HK-2 (cell line): Measurements from ENCODE around the gene KRT14.
"Not testable (repeated sequence)": the region's sequence is repeated elsewhere in the genome, so short reads cannot be mapped to it uniquely, and the experiment has no call there.

ENCODE experiments used
- DNase-seq: peaks from one replicate; pipeline ENCODE4 v3.0.0-alpha.2; 2018; ENCODE audit not compliant: unreplicated experiment

The KRT14 gene

GRCh38 chr17:41586863-41587495 is at the start of gene KRT14:
TSS of gene KRT14 (minus strand) at chr17:41586895. CDS start at chr17:41586834, 61 bp downstream.
- no peak for DNase-seq

- DNase-seq: no peak
Observed at GRCh38 chr17:41635121-41636097, 48.7 kb upstream of the KRT14 start.

GRCh38 chr17:41634639-41635038 is 47.9 kb upstream of the KRT14 start:
- DNase-seq: no peak

- no peak for DNase-seq
Observed at GRCh38 chr17:41633556-41634199, 47.0 kb upstream of the KRT14 start.

GRCh38 chr17:41632482-41633105 is 45.9 kb upstream of the KRT14 start:
- no peak for DNase-seq

- DNase-seq: no peak
Observed at GRCh38 chr17:41631898-41632285, 45.2 kb upstream of the KRT14 start.

- DNase-seq: no peak
Observed at GRCh38 chr17:41631025-41631897, 44.6 kb upstream of the KRT14 start.

- DNase-seq: no peak
Observed at GRCh38 chr17:41629826-41630670, 43.4 kb upstream of the KRT14 start.

GRCh38 chr17:41629316-41629715 is 42.6 kb upstream of the KRT14 start:
- no peak for DNase-seq

- DNase-seq: not testable (repeated sequence)
Observed at GRCh38 chr17:41628621-41629255, 42.0 kb upstream of the KRT14 start.

- DNase-seq: not testable (repeated sequence)
Observed at GRCh38 chr17:41628073-41628370, 41.3 kb upstream of the KRT14 start.

GRCh38 chr17:41627316-41628072 is 40.8 kb upstream of the KRT14 start:
- DNase-seq: no peak

GRCh38 chr17:41626914-41627295 is 40.2 kb upstream of the KRT14 start:
- DNase-seq: not testable (repeated sequence)

- not testable (repeated sequence) for DNase-seq
Observed at GRCh38 chr17:41626028-41626913, 39.6 kb upstream of the KRT14 start.

- no peak for DNase-seq
Observed at GRCh38 chr17:41625602-41626001, 38.9 kb upstream of the KRT14 start.

- DNase-seq: no peak
Observed at GRCh38 chr17:41624208-41625101, 37.8 kb upstream of the KRT14 start, which contains the start of gene KRT17. TSS of gene KRT17 (minus strand) at chr17:41624575. CDS start at chr17:41624509, 66 bp downstream.
